Upper lobe of right lung (tissue), 1 donor: ENCODE results near the gene STK17A. TPM values are rescaled to one million over a fixed set of nuclear protein-coding genes. Genes with fewer than 3 reads are reported as not detected.

Experiments
- ATAC-seq: fragments of 200-7000 bp; cut with Tn5 transposase; one replicate; pipeline ENCODE4 v1.9.1; 2020; ENCODE audit warnings: mild to moderate bottlenecking, moderate library complexity
- DNase-seq: peaks from one replicate; pipeline ENCODE4 v3.0.0-alpha.2; 2020
- H3K27ac ChIP-seq: fragments of 200-600 bp; one replicate; pipeline ENCODE4 v1.8.0; 2022
- H3K27me3 ChIP-seq: fragments of 200-600 bp; one replicate; pipeline ENCODE4 v1.8.0; 2022; ENCODE audit warnings: mild to moderate bottlenecking
- H3K36me3 ChIP-seq: fragments of 200-600 bp; one replicate; pipeline ENCODE4 v1.8.0; 2022
- H3K4me1 ChIP-seq: fragments of 200-600 bp; one replicate; pipeline ENCODE4 v1.8.0; 2022
- H3K4me3 ChIP-seq: fragments of 200-600 bp; one replicate; pipeline ENCODE4 v1.8.0; 2022; ENCODE audit warnings: mild to moderate bottlenecking
- H3K9me3 ChIP-seq: fragments of 200-600 bp; one replicate; pipeline ENCODE4 v1.8.0; 2022
- CTCF ChIP-seq: fragments of 200-600 bp; IDR thresholded peaks from one replicate; pipeline ENCODE4 v1.8.0; 2022; ENCODE audit warnings: antibody characterized with exemption
- intact Hi-C: fragments of 100-400 bp; cut with DNase I; formaldehyde crosslinking; loops from one replicate; pipeline ENCODE4 v1.11.0; 2022
- total RNA-seq: library from RNA; stranded (reverse); fragmentation: NEBNext Ultra II Directional; extraction: Animal tissue kit (Norgen Biotek cat#: 25700); gene quantifications from one replicate; pipeline ENCODE4 v1.2.1, GENCODE V29; 2021
- donor health status: DM: no; HTN: yes; CAD: no; lungs with severe emphysema.

Gene STK17A
- total RNA-seq, 1 donor from 2014 or later = 35.4 TPM

- ATAC-seq = no peak
- intact Hi-C loops = no loop called here
- TF ChIP-seq CTCF = no peak
These were observed 23.0 kb upstream of the STK17A start for GRCh38 chr7:43559946-43560335.

GRCh38 chr7:43560742-43561330 is 22.1 kb upstream of the STK17A start:
- ATAC-seq = no peak
- H3K36me3 ChIP-seq = no peaks in the 10 kb centered on the region
- DNase-seq = no peak
- H3K9me3 ChIP-seq = no peaks in the 10 kb centered on the region
- no peaks in the 10 kb centered on the region for H3K4me1 ChIP-seq
- no peak overlapping the region for H3K4me3 ChIP-seq
- H3K27me3 ChIP-seq = peaks cover 5% of the 10 kb centered on the region
- TF ChIP-seq CTCF = no peak
- no peak overlapping the region for H3K27ac ChIP-seq
- intact Hi-C loops = no loop called here

More at GRCh38 chr7:43559946-43560335, 23.0 kb upstream of the STK17A start:
- Histone ChIP-seq H3K36me3 (no peaks in the 10 kb centered on the region), H3K27me3 (peaks cover 5% of the 10 kb centered on the region), H3K27ac (no peak overlapping the region), H3K9me3 (no peaks in the 10 kb centered on the region), H3K4me1 (no peaks in the 10 kb centered on the region), H3K4me3 (no peak overlapping the region)
- no peak for DNase-seq

GRCh38 chr7:43562383-43562782 is 20.5 kb upstream of the STK17A start:
- no peaks in the 10 kb centered on the region for H3K9me3 ChIP-seq
- no peak for ATAC-seq
- H3K27ac ChIP-seq = no peak overlapping the region
- no peaks in the 10 kb centered on the region for H3K4me1 ChIP-seq
- no peak for DNase-seq
- H3K4me3 ChIP-seq = no peak overlapping the region
- no peak for TF ChIP-seq CTCF
- peaks cover 5% of the 10 kb centered on the region for H3K27me3 ChIP-seq
- intact Hi-C loops = no loop called here
- no peaks in the 10 kb centered on the region for H3K36me3 ChIP-seq

- H3K4me1 ChIP-seq = no peaks in the 10 kb centered on the region
- H3K4me3 ChIP-seq = no peak overlapping the region
- intact Hi-C loops = no loop called here
- no peak overlapping the region for H3K27ac ChIP-seq
- H3K27me3 ChIP-seq = peaks cover 5% of the 10 kb centered on the region
- H3K9me3 ChIP-seq = no peaks in the 10 kb centered on the region
- ATAC-seq (no peak), DNase-seq (no peak)
- H3K36me3 ChIP-seq = no peaks in the 10 kb centered on the region
- TF ChIP-seq CTCF = no peak
These were observed 17.1 kb upstream of the STK17A start for GRCh38 chr7:43565786-43566185.

- no peaks in the 10 kb centered on the region for H3K9me3 ChIP-seq
- TF ChIP-seq CTCF = no peak
- intact Hi-C loops = no loop called here
- no peak for ATAC-seq
- H3K36me3 ChIP-seq = no peaks in the 10 kb centered on the region
- H3K4me1 ChIP-seq = no peaks in the 10 kb centered on the region
- H3K27me3 ChIP-seq = peaks cover 5% of the 10 kb centered on the region
- H3K4me3 ChIP-seq = no peak overlapping the region
- DNase-seq = no peak
- no peak overlapping the region for H3K27ac ChIP-seq
These were observed 14.4 kb upstream of the STK17A start for GRCh38 chr7:43568529-43568928.

- Histone ChIP-seq H3K4me1 (no peaks in the 10 kb centered on the region), H3K9me3 (no peaks in the 10 kb centered on the region), H3K27me3 (no peaks in the 10 kb centered on the region), H3K27ac (no peak overlapping the region), H3K4me3 (no peak overlapping the region), H3K36me3 (no peaks in the 10 kb centered on the region)
- DNase-seq (no peak), ATAC-seq (no peak)
- intact Hi-C loops = no loop called here
- no peak for TF ChIP-seq CTCF
These were observed 13.5 kb upstream of the STK17A start for GRCh38 chr7:43569424-43569823.
